Fibroblast of the aortic adventitia (primary cell): ENCODE data around the gene SCAF4. TPM values are rescaled to one million over a fixed set of nuclear protein-coding genes. Genes with fewer than 3 reads are reported as not detected.

Experiments
- DNase-seq: peaks from one replicate; pipeline ENCODE4 v3.0.0-alpha.2; 2010; ENCODE audit warnings: low read depth
- H3K4me3 ChIP-seq: 2 replicates; pipeline ENCODE4 v1.5.1; 2011; ENCODE audit warnings: low read depth, mild to moderate bottlenecking, control low read depth, low read length, moderate library complexity
- total RNA-seq: library from RNA; depleted of rRNA; stranded (reverse); fragments of >200 nt; gene quantifications from 2 replicates; pipeline ENCODE4 v1.2.3, GENCODE V29; 2012; ENCODE audit warnings: low replicate concordance
- TF ChIP-seq, protein P1 (sequence below): IDR thresholded peaks from 2 replicates; pipeline ENCODE4 v1.5.1; 2011; ENCODE audit warnings: mild to moderate bottlenecking, low read length, control low read depth, inconsistent platforms; ENCODE audit not compliant: insufficient read depth

Gene SCAF4, protein sequence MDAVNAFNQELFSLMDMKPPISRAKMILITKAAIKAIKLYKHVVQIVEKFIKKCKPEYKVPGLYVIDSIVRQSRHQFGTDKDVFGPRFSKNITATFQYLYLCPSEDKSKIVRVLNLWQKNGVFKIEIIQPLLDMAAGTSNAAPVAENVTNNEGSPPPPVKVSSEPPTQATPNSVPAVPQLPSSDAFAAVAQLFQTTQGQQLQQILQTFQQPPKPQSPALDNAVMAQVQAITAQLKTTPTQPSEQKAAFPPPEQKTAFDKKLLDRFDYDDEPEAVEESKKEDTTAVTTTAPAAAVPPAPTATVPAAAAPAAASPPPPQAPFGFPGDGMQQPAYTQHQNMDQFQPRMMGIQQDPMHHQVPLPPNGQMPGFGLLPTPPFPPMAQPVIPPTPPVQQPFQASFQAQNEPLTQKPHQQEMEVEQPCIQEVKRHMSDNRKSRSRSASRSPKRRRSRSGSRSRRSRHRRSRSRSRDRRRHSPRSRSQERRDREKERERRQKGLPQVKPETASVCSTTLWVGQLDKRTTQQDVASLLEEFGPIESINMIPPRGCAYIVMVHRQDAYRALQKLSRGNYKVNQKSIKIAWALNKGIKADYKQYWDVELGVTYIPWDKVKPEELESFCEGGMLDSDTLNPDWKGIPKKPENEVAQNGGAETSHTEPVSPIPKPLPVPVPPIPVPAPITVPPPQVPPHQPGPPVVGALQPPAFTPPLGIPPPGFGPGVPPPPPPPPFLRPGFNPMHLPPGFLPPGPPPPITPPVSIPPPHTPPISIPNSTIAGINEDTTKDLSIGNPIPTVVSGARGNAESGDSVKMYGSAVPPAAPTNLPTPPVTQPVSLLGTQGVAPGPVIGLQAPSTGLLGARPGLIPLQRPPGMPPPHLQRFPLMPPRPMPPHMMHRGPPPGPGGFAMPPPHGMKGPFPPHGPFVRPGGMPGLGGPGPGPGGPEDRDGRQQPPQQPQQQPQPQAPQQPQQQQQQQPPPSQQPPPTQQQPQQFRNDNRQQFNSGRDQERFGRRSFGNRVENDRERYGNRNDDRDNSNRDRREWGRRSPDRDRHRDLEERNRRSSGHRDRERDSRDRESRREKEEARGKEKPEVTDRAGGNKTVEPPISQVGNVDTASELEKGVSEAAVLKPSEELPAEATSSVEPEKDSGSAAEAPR
- 4.5 and 14.5 TPM in 2 replicates for total RNA-seq

DNA sequence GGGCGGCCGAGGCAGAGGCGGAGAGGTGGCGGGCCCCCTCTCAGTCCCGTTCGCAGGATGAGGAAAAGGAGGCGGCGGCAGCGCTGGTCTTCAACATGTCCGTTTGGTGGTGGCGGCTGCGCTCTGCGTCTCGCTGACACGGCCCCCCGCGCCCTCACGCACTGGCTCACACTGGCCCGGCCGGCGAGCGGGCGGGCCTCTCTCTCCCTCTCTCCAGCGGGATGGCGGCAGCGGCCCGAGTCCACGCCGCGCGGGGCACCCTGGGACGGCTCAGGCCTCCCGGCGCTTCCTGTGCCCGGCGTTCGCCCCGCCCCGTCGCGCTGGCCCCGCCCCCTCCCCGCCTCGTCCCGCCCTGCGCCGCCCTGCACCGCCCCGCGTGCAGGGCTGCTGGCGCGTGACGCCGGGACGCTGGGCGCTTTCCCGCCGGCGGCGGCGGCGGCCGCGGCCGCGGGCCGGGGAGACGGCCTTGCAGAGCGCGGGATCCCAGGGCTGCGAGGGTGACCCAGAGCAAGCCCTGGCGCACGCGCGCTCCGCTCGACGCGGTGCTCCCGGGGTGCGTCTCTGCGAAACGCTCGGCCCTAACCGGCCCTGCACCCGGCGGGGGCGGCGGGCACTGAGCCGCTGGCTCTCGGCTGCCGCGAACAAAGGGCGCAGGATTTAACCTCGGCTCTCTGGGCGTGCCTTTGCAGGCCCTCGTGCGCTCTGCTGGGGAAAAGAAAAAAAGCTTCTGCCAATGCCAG, at the start of gene SCAF4:
SCAF4 (minus strand) TSS at position 262 of the 740 bp plus-strand sequence. CDS start 426 bp downstream, outside the sequence.
- TF ChIP-seq, protein P1, sequence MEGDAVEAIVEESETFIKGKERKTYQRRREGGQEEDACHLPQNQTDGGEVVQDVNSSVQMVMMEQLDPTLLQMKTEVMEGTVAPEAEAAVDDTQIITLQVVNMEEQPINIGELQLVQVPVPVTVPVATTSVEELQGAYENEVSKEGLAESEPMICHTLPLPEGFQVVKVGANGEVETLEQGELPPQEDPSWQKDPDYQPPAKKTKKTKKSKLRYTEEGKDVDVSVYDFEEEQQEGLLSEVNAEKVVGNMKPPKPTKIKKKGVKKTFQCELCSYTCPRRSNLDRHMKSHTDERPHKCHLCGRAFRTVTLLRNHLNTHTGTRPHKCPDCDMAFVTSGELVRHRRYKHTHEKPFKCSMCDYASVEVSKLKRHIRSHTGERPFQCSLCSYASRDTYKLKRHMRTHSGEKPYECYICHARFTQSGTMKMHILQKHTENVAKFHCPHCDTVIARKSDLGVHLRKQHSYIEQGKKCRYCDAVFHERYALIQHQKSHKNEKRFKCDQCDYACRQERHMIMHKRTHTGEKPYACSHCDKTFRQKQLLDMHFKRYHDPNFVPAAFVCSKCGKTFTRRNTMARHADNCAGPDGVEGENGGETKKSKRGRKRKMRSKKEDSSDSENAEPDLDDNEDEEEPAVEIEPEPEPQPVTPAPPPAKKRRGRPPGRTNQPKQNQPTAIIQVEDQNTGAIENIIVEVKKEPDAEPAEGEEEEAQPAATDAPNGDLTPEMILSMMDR: no peak
- peak; percentile 84 for DNase-seq
- peak within 1 kb of the TSS; percentile 76 for H3K4me3 ChIP-seq

DNA sequence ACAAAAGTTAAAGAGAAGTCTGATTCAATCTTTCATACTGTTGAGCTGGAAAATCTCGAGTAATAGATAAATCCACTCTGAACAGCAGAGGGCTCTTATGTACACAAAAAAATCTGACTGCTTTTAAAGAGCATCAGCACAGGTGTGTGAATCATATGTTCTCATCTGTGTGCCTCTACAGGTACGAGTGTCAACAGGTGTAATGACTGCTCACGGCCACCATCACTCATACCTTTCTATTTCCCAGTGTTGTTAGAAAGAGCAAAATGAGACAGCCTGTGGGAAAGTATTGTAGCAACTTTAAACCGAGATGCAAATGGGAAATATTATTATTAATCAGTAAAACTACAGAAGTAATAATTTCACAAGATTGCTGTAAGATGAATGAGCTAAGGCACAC, 49.0 kb upstream of the SCAF4 start:
- DNase-seq: no peak
- H3K4me3 ChIP-seq: no peak overlapping the region
- TF ChIP-seq, protein P1: no peak

DNA sequence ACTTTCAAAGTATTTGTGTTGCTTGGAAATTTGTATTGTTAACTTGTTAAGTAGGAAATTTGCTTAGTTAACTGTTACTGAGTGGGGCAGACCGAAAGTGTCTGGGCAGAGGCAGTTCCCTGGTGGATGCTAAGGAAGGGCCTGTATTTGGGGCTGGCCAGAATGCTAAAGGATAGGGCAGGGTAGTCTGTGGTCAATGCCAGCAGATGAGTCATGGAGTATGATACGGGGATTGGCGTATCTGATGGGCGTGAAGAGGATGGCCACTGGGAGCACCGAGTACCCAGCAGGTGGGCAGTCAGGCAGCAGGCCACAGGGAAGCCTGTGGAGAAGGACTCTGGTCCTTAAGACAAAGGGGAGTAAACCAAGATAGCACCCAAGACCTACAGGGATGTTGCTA, 46.6 kb upstream of the SCAF4 start:
- DNase-seq: no peak
- TF ChIP-seq, protein P1: no peak
- no peak overlapping the region for H3K4me3 ChIP-seq

DNA sequence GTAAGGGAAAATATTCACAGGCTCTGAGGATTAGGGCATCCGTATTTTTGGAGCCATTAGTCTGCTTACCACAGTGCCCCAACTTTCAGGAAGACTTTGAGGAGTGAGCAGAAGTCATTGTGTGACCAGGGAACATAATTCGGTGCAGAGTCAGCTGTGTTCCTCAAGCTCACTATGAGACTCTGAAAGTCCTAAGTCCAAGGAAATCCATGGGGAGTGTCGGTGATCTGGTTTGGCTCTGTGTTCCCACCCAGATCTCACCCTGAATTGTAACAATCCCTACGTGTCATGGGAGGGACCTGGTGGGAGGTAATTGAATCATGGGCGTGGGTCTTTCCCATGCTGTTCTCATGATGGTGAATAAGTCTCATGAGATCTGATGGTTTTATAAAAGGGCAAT, 45.9 kb upstream of the SCAF4 start:
- TF ChIP-seq, protein P1: no peak
- no peak overlapping the region for H3K4me3 ChIP-seq
- no peak for DNase-seq

DNA sequence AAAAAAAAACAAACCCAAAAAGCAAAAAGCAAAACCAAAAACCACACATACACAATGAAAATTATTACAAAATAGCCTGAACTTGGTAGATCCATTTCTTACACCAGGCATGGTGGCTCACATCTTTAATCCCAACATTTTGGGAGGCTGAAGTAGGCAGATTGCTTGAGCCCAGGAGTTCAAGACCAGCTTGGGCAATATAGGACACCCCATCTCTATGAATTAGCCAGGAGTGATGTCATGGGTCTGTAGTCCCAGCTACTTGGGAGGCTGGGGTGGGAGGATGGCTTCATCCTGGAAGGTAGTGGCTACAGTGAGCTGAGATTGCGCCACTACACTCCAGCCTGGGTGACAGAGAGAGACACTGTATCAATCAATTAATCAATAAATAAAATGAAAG, 42.1 kb upstream of the SCAF4 start:
- no peak for DNase-seq
- TF ChIP-seq, protein P1: no peak
- no peak overlapping the region for H3K4me3 ChIP-seq
